MM.1S (cell line): Measurements from ENCODE around the gene SUSD3.

ENCODE experiments used
- DNase-seq: peaks from one replicate; pipeline ENCODE4 v3.0.0-alpha.2; 2015
- H2AFZ ChIP-seq: fragments of 300-600 bp; sonication (generic); 2 replicates; pipeline ENCODE4 v1.6.0; 2016; ENCODE audit warnings: antibody characterized with exemption, low read length
- H3F3A ChIP-seq: fragments of 300-600 bp; sonication (generic); 2 replicates; pipeline ENCODE4 v1.6.1; 2016; ENCODE audit warnings: mild to moderate bottlenecking, antibody characterized with exemption, low read length, moderate library complexity, mixed read lengths; ENCODE audit not compliant: insufficient read depth
- H3K27ac ChIP-seq: fragments of 300-600 bp; sonication (generic); 2 replicates; pipeline ENCODE4 v1.5.1; 2016; ENCODE audit warnings: mild to moderate bottlenecking, low read length
- H3K27me3 ChIP-seq: fragments of 300-600 bp; sonication (generic); replicated peaks from 2 replicates; pipeline ENCODE4 v1.6.0; 2016; ENCODE audit warnings: low read length; ENCODE audit not compliant: insufficient read depth
- H3K36me3 ChIP-seq: fragments of 300-600 bp; sonication (generic); replicated peaks from 2 replicates; pipeline ENCODE4 v1.6.1; 2016; ENCODE audit warnings: mild to moderate bottlenecking, low read length, mixed read lengths; ENCODE audit not compliant: insufficient read depth
- H3K4me1 ChIP-seq: fragments of 300-600 bp; sonication (generic); 2 replicates; pipeline ENCODE4 v1.6.1; 2016; ENCODE audit warnings: low read length, mixed read lengths
- H3K4me2 ChIP-seq: fragments of 300-600 bp; sonication (generic); 2 replicates; pipeline ENCODE4 v1.6.0; 2016; ENCODE audit warnings: low read depth, low read length
- H3K4me3 ChIP-seq: fragments of 300-600 bp; sonication (generic); 2 replicates; pipeline ENCODE4 v1.5.1; 2016; ENCODE audit warnings: low read length, mixed read lengths
- H3K79me2 ChIP-seq: fragments of 300-600 bp; sonication (generic); 2 replicates; pipeline ENCODE4 v1.6.1; 2016; ENCODE audit warnings: mixed run types, low read length, mixed read lengths
- H3K9ac ChIP-seq: fragments of 300-600 bp; sonication (generic); 2 replicates; pipeline ENCODE4 v1.6.1; 2016; ENCODE audit warnings: low read length, mixed read lengths
- H3K9me2 ChIP-seq: fragments of 300-600 bp; sonication (generic); replicated peaks from 2 replicates; pipeline ENCODE4 v1.6.1; 2016; ENCODE audit warnings: mild to moderate bottlenecking, low read length, mixed read lengths; ENCODE audit not compliant: insufficient read depth
- H3K9me3 ChIP-seq: fragments of 300-600 bp; sonication (generic); replicated peaks from 2 replicates; pipeline ENCODE4 v1.6.1; 2016; ENCODE audit warnings: mild to moderate bottlenecking, low read length, mixed read lengths; ENCODE audit not compliant: insufficient read depth
- H4K20me1 ChIP-seq: fragments of 300-600 bp; sonication (generic); 2 replicates; pipeline ENCODE4 v1.6.1; 2016; ENCODE audit warnings: mild to moderate bottlenecking, low read length, moderate library complexity, mixed read lengths; ENCODE audit not compliant: insufficient read depth
- CTCF ChIP-seq: fragments of 300-600 bp; sonication (generic); IDR thresholded peaks from 2 replicates; pipeline ENCODE4 v1.5.1; 2016; ENCODE audit warnings: antibody characterized with exemption, low read length, mixed read lengths
- EZH2 ChIP-seq: fragments of 300-600 bp; sonication (generic); optimal IDR thresholded peaks from 2 replicates; pipeline ENCODE3; 2017; ENCODE audit warnings: low read depth, mild to moderate bottlenecking, antibody characterized with exemption, low read length, mixed read lengths
- EZH2phosphoT487 ChIP-seq: fragments of 300-600 bp; sonication (generic); IDR thresholded peaks from 2 replicates; pipeline ENCODE4 v1.6.1; 2018; ENCODE audit warnings: antibody characterized with exemption, low read length

SUSD3 gene

GRCh38 chr9:93119953-93120845 lies 61.7 kb downstream of the SUSD3 start:
- H3F3A ChIP-seq = no peaks in the 10 kb centered on the region
- no peak overlapping the region for H3K9ac ChIP-seq
- no peak for DNase-seq
- H3K36me3 ChIP-seq = no peaks in the 10 kb centered on the region
- H3K4me1 ChIP-seq = no peaks in the 10 kb centered on the region; the same call in 1 of the 2 replicates
- H3K4me2 ChIP-seq = no peak overlapping the region
- H4K20me1 ChIP-seq = no peaks in the 10 kb centered on the region
- no peaks in the 10 kb centered on the region for H3K9me3 ChIP-seq
- H3K27ac ChIP-seq = no peak overlapping the region
- no peaks in the 10 kb centered on the region for H3K9me2 ChIP-seq
- no peak overlapping the region for H2AFZ ChIP-seq
- no peak overlapping the region for H3K4me3 ChIP-seq
- no peaks in the 10 kb centered on the region for H3K79me2 ChIP-seq
- H3K27me3 ChIP-seq = no peaks in the 10 kb centered on the region
- no peak for TF ChIP-seq EZH2
- no peak for TF ChIP-seq CTCF
- TF ChIP-seq EZH2phosphoT487 = no peak

GRCh38 chr9:93120846-93121315 lies 62.4 kb downstream of the SUSD3 start:
- TF ChIP-seq EZH2 = no peak
- TF ChIP-seq EZH2phosphoT487 = no peak
- no peak for TF ChIP-seq CTCF
- no peak overlapping the region for H3K27ac ChIP-seq
- H3K27me3 ChIP-seq = no peaks in the 10 kb centered on the region
- no peaks in the 10 kb centered on the region for H3K79me2 ChIP-seq
- H4K20me1 ChIP-seq = no peaks in the 10 kb centered on the region
- no peaks in the 10 kb centered on the region for H3K9me2 ChIP-seq
- DNase-seq = no peak
- H3K36me3 ChIP-seq = no peaks in the 10 kb centered on the region
- H3K4me1 ChIP-seq = no peaks in the 10 kb centered on the region; the same call in 1 of the 2 replicates
- no peak overlapping the region for H3K4me2 ChIP-seq
- H3F3A ChIP-seq = no peaks in the 10 kb centered on the region
- no peak overlapping the region for H2AFZ ChIP-seq
- H3K9ac ChIP-seq = no peak overlapping the region
- no peaks in the 10 kb centered on the region for H3K9me3 ChIP-seq
- no peak overlapping the region for H3K4me3 ChIP-seq

GRCh38 chr9:93121316-93122241 lies 63.1 kb downstream of the SUSD3 start:
- no peaks in the 10 kb centered on the region for H3K36me3 ChIP-seq
- no peak overlapping the region for H3K9ac ChIP-seq
- DNase-seq = no peak
- H3K4me1 ChIP-seq = no peaks in the 10 kb centered on the region
- H3K4me3 ChIP-seq = no peak overlapping the region
- no peak overlapping the region for H3K27ac ChIP-seq
- H4K20me1 ChIP-seq = no peaks in the 10 kb centered on the region
- no peaks in the 10 kb centered on the region for H3F3A ChIP-seq
- H3K4me2 ChIP-seq = no peak overlapping the region
- H3K9me2 ChIP-seq = no peaks in the 10 kb centered on the region
- H2AFZ ChIP-seq = no peak overlapping the region
- H3K9me3 ChIP-seq = no peaks in the 10 kb centered on the region
- H3K79me2 ChIP-seq = no peaks in the 10 kb centered on the region
- no peaks in the 10 kb centered on the region for H3K27me3 ChIP-seq
- TF ChIP-seq EZH2phosphoT487 = no peak
- no peak for TF ChIP-seq CTCF
- no peak for TF ChIP-seq EZH2
